Measurements from ENCODE around the gene UNK. TPM values are rescaled to one million over a fixed set of nuclear protein-coding genes. Genes with fewer than 3 reads are reported as not detected.
"Not testable (repeated sequence)": the region's sequence is repeated elsewhere in the genome, so short reads cannot be mapped to it uniquely, and the experiment has no call there.

The UNK gene
- total RNA-seq, 1 donor, result 30.2 TPM

- no peak overlapping the region for H3K4me3 ChIP-seq (ENCODE audit: low read depth, low read length)
- DNase-seq (ENCODE audit: low read depth), result no peak
- TF ChIP-seq CTCF (IDR thresholded peaks at IDR 0.05; ENCODE audit: insufficient read depth, low read length), result no peak
Observed at GRCh38 chr17:75806822-75807500, 22.4 kb downstream of the UNK start.

- DNase-seq (ENCODE audit: low read depth), result no peak
- no peak overlapping the region for H3K4me3 ChIP-seq (ENCODE audit: low read depth, low read length)
- TF ChIP-seq CTCF (IDR thresholded peaks at IDR 0.05; ENCODE audit: insufficient read depth, low read length), result no peak
Observed at GRCh38 chr17:75807861-75808260, 23.3 kb downstream of the UNK start.

DNA sequence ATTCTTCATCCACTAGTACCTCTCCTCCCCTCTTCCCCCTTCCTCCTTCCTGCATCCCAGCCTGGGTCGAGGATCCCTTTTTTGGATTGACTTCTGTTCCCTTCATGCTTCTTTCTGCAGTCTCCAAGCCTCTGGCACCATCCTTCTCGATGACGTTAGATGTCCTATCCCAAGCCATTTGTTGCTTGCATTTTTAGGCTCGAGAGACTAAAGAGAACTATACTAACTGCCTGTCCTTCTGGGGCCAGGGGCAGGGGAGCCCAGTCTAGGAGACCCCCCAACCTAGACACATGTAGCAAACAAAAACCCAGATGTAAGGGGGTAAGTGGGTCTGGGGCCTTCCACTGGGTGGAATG, 23.9 kb downstream of the UNK start:
- no peak overlapping the region for H3K4me3 ChIP-seq (ENCODE audit: low read depth, low read length)
- peak; percentile 37 for DNase-seq (ENCODE audit: low read depth)
- no peak for TF ChIP-seq CTCF (IDR thresholded peaks at IDR 0.05; ENCODE audit: insufficient read depth, low read length)

GRCh38 chr17:75808905-75809621, 24.5 kb downstream of the UNK start:
- peak; percentile 93 for DNase-seq (ENCODE audit: low read depth)
- H3K4me3 ChIP-seq (ENCODE audit: low read depth, low read length), result no peak overlapping the region
- no peak for TF ChIP-seq CTCF (IDR thresholded peaks at IDR 0.05; ENCODE audit: insufficient read depth, low read length)

DNA sequence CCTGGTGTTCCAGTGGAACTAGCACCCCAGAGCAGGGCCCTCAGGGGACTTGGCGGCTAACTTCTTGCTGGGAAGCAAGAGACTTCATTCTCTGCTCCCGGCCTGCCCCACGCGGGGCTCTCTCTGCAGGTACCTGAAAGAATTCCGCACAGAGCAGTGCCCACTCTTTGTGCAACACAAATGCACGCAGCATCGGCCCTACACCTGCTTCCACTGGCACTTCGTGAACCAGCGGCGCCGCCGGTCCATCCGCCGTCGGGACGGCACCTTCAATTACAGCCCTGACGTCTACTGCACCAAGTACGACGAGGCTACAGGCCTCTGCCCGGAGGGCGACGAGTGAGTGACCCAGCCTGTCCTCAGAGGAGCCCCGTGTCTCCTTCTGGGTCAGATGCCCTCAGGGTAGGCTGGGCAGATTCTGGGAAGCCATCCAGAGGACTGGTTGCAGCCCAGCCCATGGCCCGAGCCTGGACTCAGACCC, 25.1 kb downstream of the UNK start:
- no peak overlapping the region for H3K4me3 ChIP-seq (ENCODE audit: low read depth, low read length)
- no peak for DNase-seq (ENCODE audit: low read depth)
- no peak for TF ChIP-seq CTCF (IDR thresholded peaks at IDR 0.05; ENCODE audit: insufficient read depth, low read length)

- no peak for DNase-seq (ENCODE audit: low read depth)
- TF ChIP-seq CTCF (IDR thresholded peaks at IDR 0.05; ENCODE audit: insufficient read depth, low read length), result no peak
- no peak overlapping the region for H3K4me3 ChIP-seq (ENCODE audit: low read depth, low read length)
Observed at GRCh38 chr17:75810216-75810615, 25.6 kb downstream of the UNK start.

DNA sequence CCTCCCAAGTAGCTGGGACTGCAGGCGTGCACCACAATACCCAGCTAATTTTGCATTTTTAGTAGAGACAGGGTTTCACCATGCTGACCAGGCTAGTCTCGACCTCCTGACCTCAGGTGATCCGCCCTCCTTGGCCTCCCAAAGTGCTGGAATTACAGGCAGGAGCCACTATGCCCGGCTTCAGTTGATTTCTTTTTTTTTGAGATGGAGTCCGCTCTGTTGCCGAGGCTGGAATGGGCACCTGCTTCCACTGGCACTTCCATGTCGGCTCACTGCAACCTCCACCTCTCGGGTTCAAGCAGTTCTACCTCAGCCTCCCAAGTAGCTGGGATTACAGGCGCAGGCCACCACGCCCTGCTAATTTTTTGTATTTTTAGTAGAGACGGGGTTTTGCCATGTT, 26.1 kb downstream of the UNK start:
- H3K4me3 ChIP-seq (ENCODE audit: low read depth, low read length); DNase-seq (ENCODE audit: low read depth): not testable (repeated sequence)

Measured in fibroblast of the aortic adventitia (primary cell).